Mammary epithelial cell (primary cell): ENCODE measurements around the gene MRRF.

Experiments used
- EZH2 ChIP-seq: IDR thresholded peaks from 2 replicates; pipeline ENCODE4 v1.6.1; 2012; ENCODE audit warnings: low read length, inconsistent platforms, borderline replicate concordance
- TF ChIP-seq, protein P1 (sequence below), 2 donors: IDR thresholded peaks in 1 of 2; conservative IDR thresholded peaks in 1 of 2; 2 replicates each; pipeline ENCODE4 v1.5.1; 2011 to 2012; ENCODE audit warnings: inconsistent platforms in 2 of 2, low read length in 2 of 2, mild to moderate bottlenecking in 2 of 2, control low read depth in 1 of 2, low read depth in 1 of 2; ENCODE audit not compliant: insufficient read depth in 1 of 2; ENCODE audit errors: extremely low read depth in 1 of 2

- TF ChIP-seq, protein P1, sequence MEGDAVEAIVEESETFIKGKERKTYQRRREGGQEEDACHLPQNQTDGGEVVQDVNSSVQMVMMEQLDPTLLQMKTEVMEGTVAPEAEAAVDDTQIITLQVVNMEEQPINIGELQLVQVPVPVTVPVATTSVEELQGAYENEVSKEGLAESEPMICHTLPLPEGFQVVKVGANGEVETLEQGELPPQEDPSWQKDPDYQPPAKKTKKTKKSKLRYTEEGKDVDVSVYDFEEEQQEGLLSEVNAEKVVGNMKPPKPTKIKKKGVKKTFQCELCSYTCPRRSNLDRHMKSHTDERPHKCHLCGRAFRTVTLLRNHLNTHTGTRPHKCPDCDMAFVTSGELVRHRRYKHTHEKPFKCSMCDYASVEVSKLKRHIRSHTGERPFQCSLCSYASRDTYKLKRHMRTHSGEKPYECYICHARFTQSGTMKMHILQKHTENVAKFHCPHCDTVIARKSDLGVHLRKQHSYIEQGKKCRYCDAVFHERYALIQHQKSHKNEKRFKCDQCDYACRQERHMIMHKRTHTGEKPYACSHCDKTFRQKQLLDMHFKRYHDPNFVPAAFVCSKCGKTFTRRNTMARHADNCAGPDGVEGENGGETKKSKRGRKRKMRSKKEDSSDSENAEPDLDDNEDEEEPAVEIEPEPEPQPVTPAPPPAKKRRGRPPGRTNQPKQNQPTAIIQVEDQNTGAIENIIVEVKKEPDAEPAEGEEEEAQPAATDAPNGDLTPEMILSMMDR (conservative IDR thresholded peaks at IDR 0.05 in 1 of 2, IDR thresholded peaks at IDR 0.05 in 1 of 2; ENCODE audit: extremely low read depth in 1 of 2, insufficient read depth in 1 of 2, low read depth in 1 of 2, low read length in 2 of 2) = no peak
- no peak for TF ChIP-seq EZH2
These were observed 113.6 kb downstream of the MRRF start for GRCh38 chr9:122378236-122378635.
